Osteocyte (in vitro differentiated cells): ENCODE data around the gene TTC39A. TPM values are rescaled to one million over a fixed set of nuclear protein-coding genes. Genes with fewer than 3 reads are reported as not detected.
A peak's percentile ranks its signal among the peaks of the same experiment; 100 is the strongest.

ENCODE experiments used
- DNase-seq: peaks from one replicate; pipeline ENCODE4 v3.0.0; 2021; ENCODE audit warnings: mixed read lengths; ENCODE audit not compliant: unreplicated experiment; ENCODE audit errors: extremely low spot score
- H3K27ac Mint-ChIP-seq: one replicate; pipeline ENCODE4 v1.8.0; 2021; ENCODE audit warnings: mild to moderate bottlenecking, mixed read lengths; ENCODE audit not compliant: unreplicated experiment
- H3K27me3 Mint-ChIP-seq: one replicate; pipeline ENCODE4 v1.8.0; 2021; ENCODE audit warnings: mixed read lengths; ENCODE audit not compliant: unreplicated experiment
- H3K36me3 Mint-ChIP-seq: one replicate; pipeline ENCODE4 v1.8.0; 2021; ENCODE audit warnings: mixed read lengths; ENCODE audit not compliant: unreplicated experiment
- H3K4me1 Mint-ChIP-seq: one replicate; pipeline ENCODE4 v1.8.0; 2021; ENCODE audit warnings: mixed read lengths; ENCODE audit not compliant: unreplicated experiment
- H3K4me3 Mint-ChIP-seq: one replicate; pipeline ENCODE4 v1.8.0; 2021; ENCODE audit warnings: mild to moderate bottlenecking, moderate library complexity, mixed read lengths; ENCODE audit not compliant: unreplicated experiment
- H3K9me3 Mint-ChIP-seq: one replicate; pipeline ENCODE4 v1.8.0; 2021; ENCODE audit warnings: mixed read lengths; ENCODE audit not compliant: unreplicated experiment
- CTCF ChIP-seq: fragments of 200-600 bp; sonication (generic); IDR thresholded peaks from 2 replicates; pipeline ENCODE4 v1.5.0; 2021; ENCODE audit warnings: antibody characterized with exemption, mild to moderate bottlenecking, moderate library complexity
- total RNA-seq: library from RNA; stranded (reverse); gene quantifications from 2 replicates; pipeline ENCODE4 v1.2.1, GENCODE V29; 2021

TTC39A gene
- total RNA-seq, 1 donor from 2014 or later: 1.3 TPM

DNA sequence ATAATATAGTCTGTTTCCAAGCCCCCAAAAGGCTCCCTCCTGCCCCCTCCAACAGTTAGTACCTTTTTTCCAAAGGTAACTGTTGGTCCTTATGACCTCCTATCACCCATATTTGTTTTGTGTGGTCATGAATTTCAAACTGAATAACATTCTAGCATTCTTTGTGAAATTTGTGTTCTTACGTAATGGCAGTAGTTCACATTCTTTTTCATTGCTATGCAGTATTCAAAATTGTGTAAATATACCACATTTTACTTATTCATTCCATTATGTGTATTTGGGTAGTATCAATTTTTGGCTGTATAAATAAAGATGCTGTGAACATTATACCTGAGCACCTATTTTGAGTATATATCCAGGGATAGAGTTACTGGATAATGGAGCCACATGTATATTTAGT, 80.9 kb downstream of the TTC39A start:
- peaks cover 35% of the 10 kb centered on the region for H3K4me1 Mint-ChIP-seq
- no peak overlapping the region for H3K27ac Mint-ChIP-seq
- no peaks in the 10 kb centered on the region for H3K27me3 Mint-ChIP-seq
- H3K4me3 Mint-ChIP-seq: no peak overlapping the region
- no peak for TF ChIP-seq CTCF
- H3K9me3 Mint-ChIP-seq: no peaks in the 10 kb centered on the region
- no peaks in the 10 kb centered on the region for H3K36me3 Mint-ChIP-seq
- DNase-seq: no peak

GRCh38 chr1:51247499-51247898, 82.9 kb downstream of the TTC39A start:
- H3K27ac Mint-ChIP-seq: no peak overlapping the region
- DNase-seq: no peak
- H3K4me3 Mint-ChIP-seq: no peak overlapping the region
- no peaks in the 10 kb centered on the region for H3K36me3 Mint-ChIP-seq
- H3K9me3 Mint-ChIP-seq: no peaks in the 10 kb centered on the region
- TF ChIP-seq CTCF: no peak
- H3K4me1 Mint-ChIP-seq: peaks cover 32% of the 10 kb centered on the region
- no peaks in the 10 kb centered on the region for H3K27me3 Mint-ChIP-seq

DNA sequence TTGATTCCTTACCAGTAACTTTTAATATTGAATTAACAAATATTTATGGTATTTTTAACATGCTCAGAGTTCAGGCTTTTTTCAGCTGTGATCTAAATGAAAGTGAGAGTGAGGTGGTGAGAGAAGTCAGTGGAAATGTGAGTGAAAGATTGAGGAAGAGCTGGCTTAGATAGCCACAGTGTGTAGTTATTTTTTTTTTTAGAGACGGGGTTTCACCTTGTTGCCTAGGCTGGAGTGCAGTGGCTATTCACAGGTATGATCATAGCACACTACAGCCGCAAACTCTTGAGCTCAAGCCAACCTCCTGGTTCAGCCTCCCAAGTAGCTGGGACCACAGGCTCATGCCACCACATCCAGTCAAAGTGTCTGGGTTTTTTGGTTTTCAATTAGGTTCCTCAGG, 83.3 kb downstream of the TTC39A start:
- Mint-ChIP-seq H3K27me3 (no peaks in the 10 kb centered on the region), H3K27ac (no peak overlapping the region), H3K36me3 (no peaks in the 10 kb centered on the region), H3K9me3 (no peaks in the 10 kb centered on the region), H3K4me1 (peaks cover 29% of the 10 kb centered on the region), H3K4me3 (no peak overlapping the region)
- no peak for DNase-seq
- no peak for TF ChIP-seq CTCF

DNA sequence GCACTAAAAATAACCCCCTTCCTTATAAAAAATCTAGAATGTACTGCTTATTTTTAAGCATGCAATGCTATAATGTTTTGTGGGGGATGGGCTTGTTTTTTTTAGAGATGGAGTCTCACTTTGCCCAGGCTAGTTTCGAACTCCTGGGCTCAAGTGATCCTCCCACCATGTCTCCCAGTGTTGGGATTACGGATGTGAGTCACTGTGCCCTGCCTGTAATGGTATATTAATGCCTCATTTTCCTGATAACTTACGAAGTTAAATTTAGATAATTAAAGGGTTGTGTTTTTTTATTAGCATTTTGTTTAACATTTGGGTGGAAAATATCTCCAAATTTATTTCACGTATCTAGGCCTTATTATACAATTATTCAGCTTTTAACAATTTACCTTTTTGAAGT, 87.8 kb downstream of the TTC39A start:
- TF ChIP-seq CTCF: no peak
- Mint-ChIP-seq H3K27ac (no peak overlapping the region), H3K9me3 (no peaks in the 10 kb centered on the region), H3K27me3 (no peaks in the 10 kb centered on the region), H3K36me3 (peaks cover 2% of the 10 kb centered on the region), H3K4me3 (no peak overlapping the region), H3K4me1 (peaks cover 43% of the 10 kb centered on the region)
- DNase-seq: no peak

DNA sequence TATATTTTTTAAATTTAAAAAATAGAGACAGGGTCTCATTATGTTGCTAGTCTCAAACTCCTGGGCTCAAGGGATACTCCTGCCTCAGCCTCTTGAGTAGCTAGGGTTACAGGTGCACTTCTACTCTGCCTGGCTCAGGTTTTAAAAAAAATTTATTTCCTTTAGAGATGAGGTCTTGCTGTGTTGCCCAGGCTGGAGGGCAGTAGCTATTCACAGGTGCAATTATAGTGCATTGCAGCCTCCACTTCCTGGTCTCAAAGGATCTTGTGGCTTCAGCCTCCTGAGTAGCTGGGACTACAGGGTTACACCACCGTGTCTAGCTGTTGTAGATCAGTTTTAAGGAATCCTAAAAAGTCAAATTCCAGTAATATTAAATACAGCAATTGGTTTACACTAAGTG, 89.2 kb downstream of the TTC39A start:
- DNase-seq: no peak
- H3K4me1 Mint-ChIP-seq: peaks cover 37% of the 10 kb centered on the region
- H3K27me3 Mint-ChIP-seq: no peaks in the 10 kb centered on the region
- H3K4me3 Mint-ChIP-seq: no peak overlapping the region
- no peak for TF ChIP-seq CTCF
- no peaks in the 10 kb centered on the region for H3K9me3 Mint-ChIP-seq
- peaks cover 2% of the 10 kb centered on the region for H3K36me3 Mint-ChIP-seq
- peak overlapping the region; percentile 20 for H3K27ac Mint-ChIP-seq
